H9 (cell line): ENCODE data around the gene KLK2. TPM values are rescaled to one million over a fixed set of nuclear protein-coding genes. Genes with fewer than 3 reads are reported as not detected.

Experiments
- DNase-seq: peaks from one replicate; pipeline ENCODE4 v3.0.0-alpha.2; 2017
- H2AFZ ChIP-seq: one replicate; pipeline ENCODE4 v1.6.1; 2013; ENCODE audit warnings: mild to moderate bottlenecking, low read length, control low read depth, moderate library complexity
- H2AK5ac ChIP-seq: 2 replicates; pipeline ENCODE4 v1.6.1; 2013; ENCODE audit warnings: low read length, control low read depth, mixed read lengths; ENCODE audit not compliant: insufficient read length
- H2BK120ac ChIP-seq: one replicate; pipeline ENCODE4 v1.6.1; 2013; ENCODE audit warnings: low read depth, mild to moderate bottlenecking, low read length, control low read depth, inconsistent platforms; ENCODE audit not compliant: poor library complexity, severe bottlenecking
- H2BK12ac ChIP-seq: 2 replicates; pipeline ENCODE4 v1.6.1; 2013; ENCODE audit warnings: low read length, control low read depth, mixed read lengths, low read depth; ENCODE audit not compliant: insufficient read length
- H2BK15ac ChIP-seq: 2 replicates; pipeline ENCODE4 v1.6.1; 2013; ENCODE audit warnings: low read depth, low read length, control low read depth
- H2BK20ac ChIP-seq: one replicate; pipeline ENCODE4 v1.6.1; 2013; ENCODE audit warnings: low read depth, mild to moderate bottlenecking, low read length, control low read depth, inconsistent platforms; ENCODE audit not compliant: poor library complexity, severe bottlenecking
- H2BK5ac ChIP-seq: 2 replicates; pipeline ENCODE4 v1.6.1; 2013; ENCODE audit warnings: low read length, control low read depth, mixed read lengths; ENCODE audit not compliant: insufficient read length
- H3K14ac ChIP-seq: 2 replicates; pipeline ENCODE4 v1.6.1; 2013; ENCODE audit warnings: low read length, control low read depth; ENCODE audit not compliant: insufficient read depth
- H3K18ac ChIP-seq: 2 replicates; pipeline ENCODE4 v1.6.1; 2013; ENCODE audit warnings: low read depth, mild to moderate bottlenecking, mixed read lengths, low read length, control low read depth; ENCODE audit not compliant: insufficient read length
- H3K23ac ChIP-seq: 2 replicates; pipeline ENCODE4 v1.6.1; 2013; ENCODE audit warnings: low read length, control low read depth, mixed read lengths, low read depth; ENCODE audit not compliant: insufficient read length
- H3K23me2 ChIP-seq: 2 replicates; pipeline ENCODE4 v1.6.1; 2013; ENCODE audit warnings: low read depth, mild to moderate bottlenecking, mixed read lengths, low read length, control low read depth; ENCODE audit not compliant: insufficient read length, poor library complexity, severe bottlenecking
- H3K27ac ChIP-seq: 2 replicates; pipeline ENCODE4 v1.5.1; 2013; ENCODE audit warnings: low read length, control low read depth, mixed read lengths, low read depth; ENCODE audit not compliant: insufficient read length
- H3K27me3 ChIP-seq: 2 replicates; pipeline ENCODE4 v1.6.1; 2013; ENCODE audit warnings: low read length, control low read depth, inconsistent platforms; ENCODE audit not compliant: insufficient read depth
- H3K4ac ChIP-seq: 2 replicates; pipeline ENCODE4 v1.6.1; 2013; ENCODE audit warnings: low read depth, mild to moderate bottlenecking, control low read depth, inconsistent platforms, low read length, moderate library complexity
- H3K4me1 ChIP-seq: 2 replicates; pipeline ENCODE4 v1.6.1; 2013; ENCODE audit warnings: low read length, control low read depth, inconsistent platforms; ENCODE audit not compliant: insufficient read depth
- H3K4me2 ChIP-seq: 2 replicates; pipeline ENCODE4 v1.6.1; 2013; ENCODE audit warnings: low read length, control low read depth, mixed read lengths; ENCODE audit not compliant: insufficient read length, insufficient read depth
- H3K56ac ChIP-seq: 2 replicates; pipeline ENCODE4 v1.6.1; 2013; ENCODE audit warnings: low read depth, mild to moderate bottlenecking, mixed read lengths, low read length, control low read depth; ENCODE audit not compliant: insufficient read length
- H3K79me1 ChIP-seq: 2 replicates; pipeline ENCODE4 v1.6.1; 2013; ENCODE audit warnings: low read depth, mild to moderate bottlenecking, moderate library complexity, low read length, control low read depth, inconsistent platforms; ENCODE audit not compliant: insufficient read depth, poor library complexity, severe bottlenecking
- H3K79me2 ChIP-seq: 2 replicates; pipeline ENCODE4 v1.6.1; 2013; ENCODE audit warnings: low read length, control low read depth, inconsistent platforms; ENCODE audit not compliant: insufficient read depth
- H3K9ac ChIP-seq: 2 replicates; pipeline ENCODE4 v1.6.1; 2013; ENCODE audit warnings: low read length, control low read depth, mixed read lengths; ENCODE audit not compliant: insufficient read length; ENCODE audit errors: extremely low read depth
- H3K9me3 ChIP-seq: one replicate; pipeline ENCODE4 v1.6.1; 2013; ENCODE audit warnings: low read depth, low read length, inconsistent platforms; ENCODE audit not compliant: control insufficient read depth
- H3T11ph ChIP-seq: one replicate; pipeline ENCODE4 v1.6.1; 2013; ENCODE audit warnings: mild to moderate bottlenecking, low read length, control low read depth, inconsistent platforms
- H4K20me1 ChIP-seq: one replicate; pipeline ENCODE4 v1.6.1; 2013; ENCODE audit not compliant: control insufficient read depth, insufficient read length, insufficient read depth
- H4K5ac ChIP-seq: 2 replicates; pipeline ENCODE4 v1.6.1; 2013; ENCODE audit warnings: low read depth, mild to moderate bottlenecking, mixed read lengths, low read length, control low read depth; ENCODE audit not compliant: insufficient read length
- H4K8ac ChIP-seq: replicated peaks from 2 replicates; pipeline ENCODE4 v1.6.1; 2013; ENCODE audit warnings: low read length, control low read depth, mixed read lengths, low read depth; ENCODE audit not compliant: insufficient read length
- H4K91ac ChIP-seq: 2 replicates; pipeline ENCODE4 v1.6.1; 2013; ENCODE audit warnings: low read depth, mild to moderate bottlenecking, moderate library complexity, mixed read lengths, low read length, control low read depth; ENCODE audit not compliant: insufficient read length
- H3K27ac Mint-ChIP-seq, 3 experiments: 2 replicates in 2 of 3; 3 replicates in 1 of 3; pipeline ENCODE4 v1.8.0; 2020 to 2021; ENCODE audit warnings: mixed read lengths in 3 of 3, mild to moderate bottlenecking in 1 of 3, moderate library complexity in 1 of 3
- H3K27me3 Mint-ChIP-seq: 2 replicates; pipeline ENCODE4 v1.8.0; 2021; ENCODE audit warnings: low read depth, mild to moderate bottlenecking, moderate library complexity, mixed read lengths
- H3K36me3 Mint-ChIP-seq, 3 experiments: 2 replicates in 2 of 3; 3 replicates in 1 of 3; pipeline ENCODE4 v1.8.0; 2020 to 2021; ENCODE audit warnings: low read depth in 3 of 3, mixed read lengths in 3 of 3; ENCODE audit not compliant: insufficient read depth in 1 of 3
- H3K4me1 Mint-ChIP-seq, 2 experiments: 2 replicates each; pipeline ENCODE4 v1.8.0; 2020; ENCODE audit warnings: mixed read lengths in 2 of 2
- H3K4me3 Mint-ChIP-seq, 2 experiments: 2 replicates in 1 of 2; 3 replicates in 1 of 2; pipeline ENCODE4 v1.8.0; 2020 to 2021; ENCODE audit warnings: mild to moderate bottlenecking in 2 of 2, mixed read lengths in 2 of 2, moderate library complexity in 1 of 2
- H3K9me3 Mint-ChIP-seq, 2 experiments: 2 replicates in 1 of 2; 3 replicates in 1 of 2; pipeline ENCODE4 v1.8.0; 2020; ENCODE audit warnings: mild to moderate bottlenecking in 2 of 2, mixed read lengths in 2 of 2, moderate library complexity in 1 of 2
- CTCF ChIP-seq: fragments of 200-600 bp; sonication (generic); conservative IDR thresholded peaks from 3 replicates; pipeline ENCODE4 v1.8.0; 2021; ENCODE audit warnings: antibody characterized with exemption, mild to moderate bottlenecking
- WGBS: extraction: QIAGEN DNeasy Blood & Tissue Kit; methylation state at CpG from one replicate; pipeline ENCODE4 v1.1.7; 2013; ENCODE audit warnings: missing lambda C conversion rate, low lambda C conversion rate, mixed read lengths; ENCODE audit not compliant: insufficient read length; ENCODE audit errors: extremely low coverage; 5-methylcytosine and 5-hydroxymethylcytosine counted together
- total RNA-seq: library from RNA; stranded (reverse); gene quantifications from 2 replicates; pipeline ENCODE4 v1.2.1, GENCODE V29; 2021

KLK2 gene
- total RNA-seq, 1 experiment from 2014 or later = not detected

GRCh38 chr19:50877338-50877737 is 4.1 kb downstream of the KLK2 start:
- no peak overlapping the region for H3K9ac ChIP-seq
- Mint-ChIP-seq H3K4me1 (peaks cover 4 to 10% of the 10 kb centered on the region in 2 experiments; a peak in 2 of 4 replicates), H3K9me3 (peaks cover 0 to 1% of the 10 kb centered on the region in 2 experiments; a peak in 1 of 5 replicates), H3K4me3 (no peak overlapping the region), H3K27me3 (peaks cover 37% of the 10 kb centered on the region), H3K27ac (no peak overlapping the region; a peak in 1 of 7 replicates), H3K36me3 (no peaks in the 10 kb centered on the region)
- H3K79me2 ChIP-seq = no peaks in the 10 kb centered on the region
- no peak overlapping the region for H4K5ac ChIP-seq
- no peak overlapping the region for H4K91ac ChIP-seq
- no peaks in the 10 kb centered on the region; the same call in 1 of the 2 replicates for H3K4me1 ChIP-seq
- H3K23ac ChIP-seq = no peak overlapping the region
- H3K14ac ChIP-seq = no peak overlapping the region
- no peak overlapping the region for H3K27ac ChIP-seq
- H2BK15ac ChIP-seq = no peak overlapping the region
- H3T11ph ChIP-seq = no peak overlapping the region
- no peaks in the 10 kb centered on the region for H3K23me2 ChIP-seq
- DNase-seq = peak; percentile 59
- no peak overlapping the region for H3K4ac ChIP-seq
- H2BK5ac ChIP-seq = no peak overlapping the region
- H4K20me1 ChIP-seq = no peaks in the 10 kb centered on the region
- no peak overlapping the region for H2BK120ac ChIP-seq
- H2BK12ac ChIP-seq = no peak overlapping the region
- H3K79me1 ChIP-seq = no peaks in the 10 kb centered on the region
- no peaks in the 10 kb centered on the region for H3K9me3 ChIP-seq
- no peak overlapping the region for H3K4me2 ChIP-seq
- H3K18ac ChIP-seq = peak overlapping the region; percentile 1
- WGBS = no CpG with 5 or more reads among the region's 8 CpGs
- no peak overlapping the region for H2AK5ac ChIP-seq
- H4K8ac ChIP-seq = no peak overlapping the region
- H2BK20ac ChIP-seq = no peak overlapping the region
- no peak for TF ChIP-seq CTCF
- H3K27me3 ChIP-seq = no peaks in the 10 kb centered on the region; the same call in 1 of the 2 replicates
- H2AFZ ChIP-seq = no peak overlapping the region
- H3K56ac ChIP-seq = no peak overlapping the region
